ENCODE measurements around the gene NEK10. TPM values are rescaled to one million over a fixed set of nuclear protein-coding genes. Genes with fewer than 3 reads are reported as not detected.

The NEK10 gene
- total and polyA plus RNA-seq, 2 of the 13 experiments (the other 11 are each of a cell fraction or from before 2014, with no cell fraction given), result 2.8 to 14.2 TPM

DNA sequence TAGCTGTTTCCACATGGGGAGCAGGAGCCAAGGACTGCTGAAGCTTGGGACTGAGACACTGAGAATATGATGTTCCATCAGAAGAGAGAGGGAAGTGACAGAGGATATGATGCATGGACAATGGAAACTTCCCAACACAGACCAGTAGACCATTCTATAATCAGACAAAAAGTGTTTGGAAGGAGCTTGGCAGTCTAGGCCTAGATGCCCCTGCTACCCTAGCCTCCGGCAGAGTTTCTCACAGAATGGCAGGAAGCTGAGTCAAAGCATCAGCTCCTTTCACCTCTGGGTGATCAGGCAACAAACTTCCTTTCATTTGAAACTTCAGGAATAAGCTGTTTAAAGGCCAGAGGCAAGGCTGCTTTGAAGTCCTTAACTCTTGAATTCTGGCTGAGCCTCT, 222.0 kb downstream of the NEK10 start:
- DNase-seq (ENCODE audit: low spot score), result no peak
- ChIA-PET CTCF (ENCODE audit: low intra/inter-chr PET ratio, low total read pairs) (no interaction called here), POLR2A (no interaction called here)
- FAIRE-seq, result no peak
- no TSS peak for BruUV-seq (replicated peaks)
- intact Hi-C loops (cut with micrococcal nuclease; ENCODE audit: unreplicated experiment) (no loop called here), in situ Hi-C loops (cut with HindIII; ENCODE audit: extremely low pct_ligation_motif_present, low pct_unique_long_range_greater_than_20kb) (loop anchor here (25.0 kb wide), 2 partner anchors 315 to 515 kb away; no protein-coding TSS in a partner anchor)
- WGBS (ENCODE audit: low lambda C conversion rate), result 67% methylated on average over 1 of the region's 1 CpG
- Histone ChIP-seq H3K9ac (ENCODE audit: insufficient read depth, low read depth, low read length) (no peak overlapping the region), H3K79me2 (ENCODE audit: insufficient read depth, low read length) (no peaks in the 10 kb centered on the region), H2AFZ (ENCODE audit: low read length) (no peak overlapping the region), H3K9me3 (ENCODE audit: low read length) (no peaks in the 10 kb centered on the region), H4K20me1 (ENCODE audit: insufficient read depth, low read length) (no peaks in the 10 kb centered on the region), H3K36me3 (replicated peaks in 1 of 2; ENCODE audit: control insufficient read depth in 1 of 2, insufficient read depth in 2 of 2, low read length in 2 of 2) (no peaks in the 10 kb centered on the region), H3K4me2 (ENCODE audit: low read depth, low read length) (no peak overlapping the region), H3K4me3 (replicated peaks in 1 of 3; ENCODE audit: insufficient read depth in 1 of 3, low read depth in 2 of 3, low read length in 3 of 3) (no peak overlapping the region), H3K27me3 (ENCODE audit: control insufficient read depth in 1 of 2, insufficient read depth in 2 of 2, low read length in 2 of 2) (no peaks in the 10 kb centered on the region), H3K4me1 (ENCODE audit: insufficient read depth, low read length) (no peaks in the 10 kb centered on the region), H3K27ac (ENCODE audit: extremely low read length, insufficient read depth, low read length) (no peak overlapping the region)
- ATAC-seq, result no peak
- no peak for TF ChIP-seq ZNF891 (CRISPR knock-in tag; IDR thresholded peaks at IDR 0.05)
- TF ChIP-seq, protein P1, sequence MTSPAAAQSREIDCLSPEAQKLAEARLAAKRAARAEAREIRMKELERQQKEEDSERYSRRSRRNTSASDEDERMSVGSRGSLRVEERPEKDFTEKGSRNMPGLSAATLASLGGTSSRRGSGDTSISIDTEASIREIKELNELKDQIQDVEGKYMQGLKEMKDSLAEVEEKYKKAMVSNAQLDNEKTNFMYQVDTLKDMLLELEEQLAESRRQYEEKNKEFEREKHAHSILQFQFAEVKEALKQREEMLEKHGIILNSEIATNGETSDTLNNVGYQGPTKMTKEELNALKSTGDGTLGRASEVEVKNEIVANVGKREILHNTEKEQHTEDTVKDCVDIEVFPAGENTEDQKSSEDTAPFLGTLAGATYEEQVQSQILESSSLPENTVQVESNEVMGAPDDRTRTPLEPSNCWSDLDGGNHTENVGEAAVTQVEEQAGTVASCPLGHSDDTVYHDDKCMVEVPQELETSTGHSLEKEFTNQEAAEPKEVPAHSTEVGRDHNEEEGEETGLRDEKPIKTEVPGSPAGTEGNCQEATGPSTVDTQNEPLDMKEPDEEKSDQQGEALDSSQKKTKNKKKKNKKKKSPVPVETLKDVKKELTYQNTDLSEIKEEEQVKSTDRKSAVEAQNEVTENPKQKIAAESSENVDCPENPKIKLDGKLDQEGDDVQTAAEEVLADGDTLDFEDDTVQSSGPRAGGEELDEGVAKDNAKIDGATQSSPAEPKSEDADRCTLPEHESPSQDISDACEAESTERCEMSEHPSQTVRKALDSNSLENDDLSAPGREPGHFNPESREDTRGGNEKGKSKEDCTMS (CRISPR knock-in tag; conservative IDR thresholded peaks at IDR 0.05), result no peak
- TF ChIP-seq ZFX (CRISPR knock-in tag; IDR thresholded peaks at IDR 0.05; ENCODE audit: low read depth), result no peak
- TF ChIP-seq SPEN (CRISPR knock-in tag; IDR thresholded peaks at IDR 0.05; ENCODE audit: low read depth), result no peak
- TF ChIP-seq MIER2 (CRISPR knock-in tag; IDR thresholded peaks at IDR 0.05), result no peak

DNA sequence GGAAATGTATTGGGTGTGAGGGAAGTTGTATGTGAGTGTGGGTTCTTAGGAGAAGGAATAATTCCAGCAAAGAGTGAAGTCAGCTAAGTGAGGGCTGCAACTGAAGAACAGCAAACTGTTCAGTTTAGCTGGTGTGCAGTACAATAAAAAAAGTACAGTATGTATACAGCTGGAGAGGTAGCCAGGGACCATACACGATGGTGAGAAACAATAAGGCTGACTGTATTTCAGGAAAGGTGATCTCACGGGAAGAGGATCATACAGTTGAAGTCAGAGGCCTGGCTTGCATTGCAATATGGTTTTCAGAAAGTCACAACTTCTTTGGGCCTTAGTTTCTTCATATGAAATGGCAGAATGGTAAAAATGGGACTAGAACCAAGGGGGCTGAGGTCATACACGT, 222.4 kb downstream of the NEK10 start:
- Histone ChIP-seq H3K4me2 (ENCODE audit: low read depth, low read length) (no peak overlapping the region), H3K9me3 (ENCODE audit: low read length) (no peaks in the 10 kb centered on the region), H3K36me3 (replicated peaks in 1 of 2; ENCODE audit: control insufficient read depth in 1 of 2, insufficient read depth in 2 of 2, low read length in 2 of 2) (no peaks in the 10 kb centered on the region), H3K27ac (ENCODE audit: extremely low read length, insufficient read depth, low read length) (no peak overlapping the region), H3K4me3 (replicated peaks in 1 of 3; ENCODE audit: insufficient read depth in 1 of 3, low read depth in 2 of 3, low read length in 3 of 3) (no peak overlapping the region), H4K20me1 (ENCODE audit: insufficient read depth, low read length) (no peaks in the 10 kb centered on the region), H3K4me1 (ENCODE audit: insufficient read depth, low read length) (no peaks in the 10 kb centered on the region), H3K27me3 (ENCODE audit: control insufficient read depth in 1 of 2, insufficient read depth in 2 of 2, low read length in 2 of 2) (no peaks in the 10 kb centered on the region), H3K9ac (ENCODE audit: insufficient read depth, low read depth, low read length) (no peak overlapping the region), H3K79me2 (ENCODE audit: insufficient read depth, low read length) (no peaks in the 10 kb centered on the region), H2AFZ (ENCODE audit: low read length) (no peak overlapping the region)
- ATAC-seq, result no peak
- DNase-seq (ENCODE audit: low spot score), result no peak
- FAIRE-seq, result no peak
- in situ Hi-C loops (cut with HindIII; ENCODE audit: extremely low pct_ligation_motif_present, low pct_unique_long_range_greater_than_20kb), result loop anchor here (25.0 kb wide), 2 partner anchors 316 to 516 kb away; no protein-coding TSS in a partner anchor
- CTCF ChIA-PET (ENCODE audit: low intra/inter-chr PET ratio, low total read pairs), result no interaction called here
- POLR2A ChIA-PET, result no interaction called here
- no TSS peak for BruUV-seq (replicated peaks)
- 57% methylated on average over 3 of the region's 3 CpGs for WGBS (ENCODE audit: low lambda C conversion rate)
- intact Hi-C loops (cut with micrococcal nuclease; ENCODE audit: unreplicated experiment), result no loop called here
- TF ChIP-seq, protein P2, sequence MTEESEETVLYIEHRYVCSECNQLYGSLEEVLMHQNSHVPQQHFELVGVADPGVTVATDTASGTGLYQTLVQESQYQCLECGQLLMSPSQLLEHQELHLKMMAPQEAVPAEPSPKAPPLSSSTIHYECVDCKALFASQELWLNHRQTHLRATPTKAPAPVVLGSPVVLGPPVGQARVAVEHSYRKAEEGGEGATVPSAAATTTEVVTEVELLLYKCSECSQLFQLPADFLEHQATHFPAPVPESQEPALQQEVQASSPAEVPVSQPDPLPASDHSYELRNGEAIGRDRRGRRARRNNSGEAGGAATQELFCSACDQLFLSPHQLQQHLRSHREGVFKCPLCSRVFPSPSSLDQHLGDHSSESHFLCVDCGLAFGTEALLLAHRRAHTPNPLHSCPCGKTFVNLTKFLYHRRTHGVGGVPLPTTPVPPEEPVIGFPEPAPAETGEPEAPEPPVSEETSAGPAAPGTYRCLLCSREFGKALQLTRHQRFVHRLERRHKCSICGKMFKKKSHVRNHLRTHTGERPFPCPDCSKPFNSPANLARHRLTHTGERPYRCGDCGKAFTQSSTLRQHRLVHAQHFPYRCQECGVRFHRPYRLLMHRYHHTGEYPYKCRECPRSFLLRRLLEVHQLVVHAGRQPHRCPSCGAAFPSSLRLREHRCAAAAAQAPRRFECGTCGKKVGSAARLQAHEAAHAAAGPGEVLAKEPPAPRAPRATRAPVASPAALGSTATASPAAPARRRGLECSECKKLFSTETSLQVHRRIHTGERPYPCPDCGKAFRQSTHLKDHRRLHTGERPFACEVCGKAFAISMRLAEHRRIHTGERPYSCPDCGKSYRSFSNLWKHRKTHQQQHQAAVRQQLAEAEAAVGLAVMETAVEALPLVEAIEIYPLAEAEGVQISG (CRISPR knock-in tag; IDR thresholded peaks at IDR 0.05), result no peak
- TF ChIP-seq ZNF614 (CRISPR knock-in tag; IDR thresholded peaks at IDR 0.05; ENCODE audit: borderline replicate concordance), result no peak
- TF ChIP-seq, protein P3, sequence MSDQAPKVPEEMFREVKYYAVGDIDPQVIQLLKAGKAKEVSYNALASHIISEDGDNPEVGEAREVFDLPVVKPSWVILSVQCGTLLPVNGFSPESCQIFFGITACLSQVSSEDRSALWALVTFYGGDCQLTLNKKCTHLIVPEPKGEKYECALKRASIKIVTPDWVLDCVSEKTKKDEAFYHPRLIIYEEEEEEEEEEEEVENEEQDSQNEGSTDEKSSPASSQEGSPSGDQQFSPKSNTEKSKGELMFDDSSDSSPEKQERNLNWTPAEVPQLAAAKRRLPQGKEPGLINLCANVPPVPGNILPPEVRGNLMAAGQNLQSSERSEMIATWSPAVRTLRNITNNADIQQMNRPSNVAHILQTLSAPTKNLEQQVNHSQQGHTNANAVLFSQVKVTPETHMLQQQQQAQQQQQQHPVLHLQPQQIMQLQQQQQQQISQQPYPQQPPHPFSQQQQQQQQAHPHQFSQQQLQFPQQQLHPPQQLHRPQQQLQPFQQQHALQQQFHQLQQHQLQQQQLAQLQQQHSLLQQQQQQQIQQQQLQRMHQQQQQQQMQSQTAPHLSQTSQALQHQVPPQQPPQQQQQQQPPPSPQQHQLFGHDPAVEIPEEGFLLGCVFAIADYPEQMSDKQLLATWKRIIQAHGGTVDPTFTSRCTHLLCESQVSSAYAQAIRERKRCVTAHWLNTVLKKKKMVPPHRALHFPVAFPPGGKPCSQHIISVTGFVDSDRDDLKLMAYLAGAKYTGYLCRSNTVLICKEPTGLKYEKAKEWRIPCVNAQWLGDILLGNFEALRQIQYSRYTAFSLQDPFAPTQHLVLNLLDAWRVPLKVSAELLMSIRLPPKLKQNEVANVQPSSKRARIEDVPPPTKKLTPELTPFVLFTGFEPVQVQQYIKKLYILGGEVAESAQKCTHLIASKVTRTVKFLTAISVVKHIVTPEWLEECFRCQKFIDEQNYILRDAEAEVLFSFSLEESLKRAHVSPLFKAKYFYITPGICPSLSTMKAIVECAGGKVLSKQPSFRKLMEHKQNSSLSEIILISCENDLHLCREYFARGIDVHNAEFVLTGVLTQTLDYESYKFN (CRISPR knock-in tag; conservative IDR thresholded peaks at IDR 0.05), result no peak

Measured in HepG2 (cell line).